ENCODE data around the gene BMI1. TPM values are rescaled to one million over a fixed set of nuclear protein-coding genes. Genes with fewer than 3 reads are reported as not detected.

Gene BMI1
- total and polyA plus RNA-seq, 2 experiments from 2014 or later = 25.5 to 59.8 TPM

- 93% methylated on average over 5 of the region's 5 CpGs for WGBS (ENCODE audit: low lambda C conversion rate, missing lambda C conversion rate)
- Histone ChIP-seq H4K20me1 (ENCODE audit: insufficient read depth, poor library complexity, severe bottlenecking) (no peaks in the 10 kb centered on the region), H3K79me2 (no peaks in the 10 kb centered on the region), H3K4me1 (ENCODE audit: insufficient read depth) (no peaks in the 10 kb centered on the region), H3K27me3 (no peaks in the 10 kb centered on the region), H3K4me3 (no peak overlapping the region), H2AFZ (no peak overlapping the region), H3K4me2 (no peak overlapping the region), H3K36me3 (replicated peaks; ENCODE audit: insufficient read depth, low read depth) (no peaks in the 10 kb centered on the region), H3K27ac (no peak overlapping the region), H3K9me3 (ENCODE audit: low read depth) (no peaks in the 10 kb centered on the region), H3K9me2 (replicated peaks; ENCODE audit: insufficient read depth) (no peaks in the 10 kb centered on the region)
- DNase-seq (ENCODE audit: low spot score) = no peak
- TF ChIP-seq EZH2 (IDR thresholded peaks at IDR 0.05; ENCODE audit: borderline replicate concordance) (no peak), CTCF (IDR thresholded peaks at IDR 0.05; ENCODE audit: poor library complexity) (no peak), EZH2phosphoT487 (IDR thresholded peaks at IDR 0.05; ENCODE audit: low read depth, severe bottlenecking, unreplicated experiment) (no peak)
Observed at GRCh38 chr10:22364407-22365140, 43.7 kb downstream of the BMI1 start.

DNA sequence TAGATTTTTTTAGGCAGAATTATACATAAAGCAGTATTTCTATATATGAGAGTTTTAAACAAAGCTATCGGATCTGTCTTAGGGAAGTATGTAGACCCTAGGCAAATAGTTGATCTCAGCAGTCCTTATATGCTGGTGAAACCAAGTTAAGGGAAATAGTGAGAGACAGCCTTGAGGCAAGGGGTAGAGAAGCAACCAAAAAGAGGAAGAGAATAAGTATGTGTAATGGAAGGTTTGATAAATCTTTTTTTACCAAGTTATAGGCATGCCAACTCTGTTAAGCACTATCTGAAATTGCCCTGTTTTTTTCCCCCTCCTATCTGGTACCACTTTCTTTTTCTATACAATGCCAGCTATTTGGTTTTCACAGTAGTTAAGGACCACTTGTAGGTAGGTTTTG lies 44.3 kb downstream of the BMI1 start:
- Histone ChIP-seq H3K27ac (no peak overlapping the region), H3K4me2 (no peak overlapping the region), H4K20me1 (ENCODE audit: insufficient read depth, poor library complexity, severe bottlenecking) (no peaks in the 10 kb centered on the region), H2AFZ (no peak overlapping the region), H3K4me3 (no peak overlapping the region), H3K9me2 (replicated peaks; ENCODE audit: insufficient read depth) (no peaks in the 10 kb centered on the region), H3K36me3 (replicated peaks; ENCODE audit: insufficient read depth, low read depth) (no peaks in the 10 kb centered on the region), H3K27me3 (no peaks in the 10 kb centered on the region), H3K79me2 (no peaks in the 10 kb centered on the region), H3K4me1 (ENCODE audit: insufficient read depth) (no peaks in the 10 kb centered on the region), H3K9me3 (ENCODE audit: low read depth) (no peaks in the 10 kb centered on the region)
- WGBS (ENCODE audit: low lambda C conversion rate, missing lambda C conversion rate) = 93% methylated on average over 1 of the region's 1 CpG
- DNase-seq (ENCODE audit: low spot score) = no peak
- TF ChIP-seq EZH2 (IDR thresholded peaks at IDR 0.05; ENCODE audit: borderline replicate concordance) (no peak), CTCF (IDR thresholded peaks at IDR 0.05; ENCODE audit: poor library complexity) (no peak), EZH2phosphoT487 (IDR thresholded peaks at IDR 0.05; ENCODE audit: low read depth, severe bottlenecking, unreplicated experiment) (no peak)

GRCh38 chr10:22365644-22366434 lies 44.9 kb downstream of the BMI1 start:
- H3K79me2 ChIP-seq = no peaks in the 10 kb centered on the region
- no peak for TF ChIP-seq CTCF (IDR thresholded peaks at IDR 0.05; ENCODE audit: poor library complexity)
- TF ChIP-seq EZH2phosphoT487 (IDR thresholded peaks at IDR 0.05; ENCODE audit: low read depth, severe bottlenecking, unreplicated experiment) = no peak
- TF ChIP-seq EZH2 (IDR thresholded peaks at IDR 0.05; ENCODE audit: borderline replicate concordance) = no peak
- no peak overlapping the region for H2AFZ ChIP-seq
- no peaks in the 10 kb centered on the region for H3K27me3 ChIP-seq
- no peaks in the 10 kb centered on the region for H3K36me3 ChIP-seq (replicated peaks; ENCODE audit: insufficient read depth, low read depth)
- H3K9me3 ChIP-seq (ENCODE audit: low read depth) = no peaks in the 10 kb centered on the region
- H3K27ac ChIP-seq = no peak overlapping the region
- no peak overlapping the region for H3K4me2 ChIP-seq
- no peak for DNase-seq (ENCODE audit: low spot score)
- no peak overlapping the region for H3K4me3 ChIP-seq
- H3K9me2 ChIP-seq (replicated peaks; ENCODE audit: insufficient read depth) = no peaks in the 10 kb centered on the region
- WGBS (ENCODE audit: low lambda C conversion rate, missing lambda C conversion rate) = 78% methylated on average over 4 of the region's 4 CpGs
- H3K4me1 ChIP-seq (ENCODE audit: insufficient read depth) = no peaks in the 10 kb centered on the region
- no peaks in the 10 kb centered on the region for H4K20me1 ChIP-seq (ENCODE audit: insufficient read depth, poor library complexity, severe bottlenecking)
